Hematopoietic multipotent progenitor cell (in vitro differentiated cells): ENCODE measurements around the gene ZNF579. TPM values are rescaled to one million over a fixed set of nuclear protein-coding genes. Genes with fewer than 3 reads are reported as not detected.

Experiments
- DNase-seq, 3 donors: peaks; one replicate each; pipeline ENCODE4 v3.0.0-alpha.2; 2011 to 2015; ENCODE audit warnings: low read depth in 2 of 3, low spot score in 2 of 3
- total RNA-seq: library from RNA; depleted of rRNA; stranded (reverse); fragments of >200 nt; gene quantifications from one replicate; pipeline ENCODE4 v1.2.3, GENCODE V29; 2012

Gene ZNF579
- 7.0 TPM for total RNA-seq

GRCh38 chr19:55580628-55581144 lies at the start of gene ZNF579:
Gene ZNF579, minus strand, starts transcription at chr19:55580848. Its CDS starts 1,209 bp downstream, at chr19:55579639.
- DNase-seq: peak in 2 of 3 donors; percentile 81 to 83

GRCh38 chr19:55626350-55626749 lies 45.7 kb upstream of the ZNF579 start:
- no peak for DNase-seq

- DNase-seq: no peak
Measured at GRCh38 chr19:55625004-55625326, 44.3 kb upstream of the ZNF579 start.

GRCh38 chr19:55624109-55625003 lies 43.7 kb upstream of the ZNF579 start, which contains the start of gene ZNF784:
Gene ZNF784, minus strand, starts transcription at chr19:55624566. Its CDS starts 5 bp downstream, at chr19:55624561.
- DNase-seq: peak; percentile 92 to 98 (median 95)

- no peak for DNase-seq
Measured at GRCh38 chr19:55623561-55623960, 42.9 kb upstream of the ZNF579 start.

GRCh38 chr19:55623130-55623529 lies 42.5 kb upstream of the ZNF579 start:
- no peak for DNase-seq

DNA sequence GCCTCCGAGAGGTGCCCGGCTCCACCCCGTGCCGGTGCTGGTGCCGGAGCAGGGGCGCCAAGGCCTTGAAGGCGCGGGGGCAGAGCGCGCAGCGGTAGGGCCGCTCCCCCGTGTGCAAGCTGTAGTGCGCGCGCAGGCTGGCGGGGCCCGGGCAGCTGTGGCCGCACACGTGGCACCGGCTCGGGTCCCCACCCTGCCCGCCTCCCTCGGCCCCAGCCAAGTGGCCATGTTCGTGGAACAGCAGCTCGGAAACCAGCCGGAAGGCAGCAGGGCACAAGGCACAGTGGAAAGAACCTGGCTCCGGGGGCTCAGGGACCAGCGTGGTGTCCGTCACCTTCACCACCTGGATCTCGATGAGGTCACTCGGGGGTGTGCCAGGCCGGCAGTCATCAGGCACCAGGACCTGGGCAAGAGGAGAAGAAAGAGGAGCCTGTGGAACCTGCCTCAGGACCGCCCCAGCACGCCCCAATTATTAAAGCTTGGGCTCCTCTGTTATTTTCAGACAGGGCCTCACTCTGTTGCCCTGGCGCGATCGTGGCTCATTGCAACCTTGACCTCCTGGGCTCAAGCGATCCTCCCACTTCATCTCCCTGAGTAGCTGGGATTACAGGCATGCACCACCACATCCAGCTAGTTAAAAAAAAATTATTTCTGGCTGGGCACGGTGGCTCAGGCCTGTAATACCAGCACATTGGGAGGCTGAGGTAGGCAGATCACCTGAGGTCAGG lies 41.8 kb upstream of the ZNF579 start:
- no peak for DNase-seq

GRCh38 chr19:55621673-55622231 lies 41.1 kb upstream of the ZNF579 start:
- no peak for DNase-seq

DNA sequence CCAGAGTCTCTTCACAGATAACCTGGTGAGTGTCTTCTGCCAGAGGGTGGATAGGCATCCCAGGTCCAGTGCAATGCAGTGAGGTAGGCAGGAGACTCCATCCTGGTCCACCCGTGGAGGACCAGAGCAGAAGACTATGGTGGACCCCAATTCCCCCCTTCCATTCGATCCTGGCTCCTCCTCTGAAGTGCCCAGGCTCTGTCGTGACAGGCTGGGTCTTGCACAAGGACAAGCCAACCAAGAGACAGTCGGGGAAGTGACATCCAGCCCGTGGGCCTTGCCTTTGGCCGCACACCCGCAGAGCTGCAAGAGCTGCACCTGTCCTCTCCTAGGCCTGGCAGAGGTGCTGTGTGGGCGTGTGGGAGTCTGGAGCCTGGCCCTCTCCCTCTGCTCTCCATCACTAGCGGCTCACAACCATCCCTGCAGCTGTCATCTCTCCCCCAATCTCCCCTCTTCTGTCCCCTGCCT lies 40.6 kb upstream of the ZNF579 start:
- DNase-seq: no peak

DNA sequence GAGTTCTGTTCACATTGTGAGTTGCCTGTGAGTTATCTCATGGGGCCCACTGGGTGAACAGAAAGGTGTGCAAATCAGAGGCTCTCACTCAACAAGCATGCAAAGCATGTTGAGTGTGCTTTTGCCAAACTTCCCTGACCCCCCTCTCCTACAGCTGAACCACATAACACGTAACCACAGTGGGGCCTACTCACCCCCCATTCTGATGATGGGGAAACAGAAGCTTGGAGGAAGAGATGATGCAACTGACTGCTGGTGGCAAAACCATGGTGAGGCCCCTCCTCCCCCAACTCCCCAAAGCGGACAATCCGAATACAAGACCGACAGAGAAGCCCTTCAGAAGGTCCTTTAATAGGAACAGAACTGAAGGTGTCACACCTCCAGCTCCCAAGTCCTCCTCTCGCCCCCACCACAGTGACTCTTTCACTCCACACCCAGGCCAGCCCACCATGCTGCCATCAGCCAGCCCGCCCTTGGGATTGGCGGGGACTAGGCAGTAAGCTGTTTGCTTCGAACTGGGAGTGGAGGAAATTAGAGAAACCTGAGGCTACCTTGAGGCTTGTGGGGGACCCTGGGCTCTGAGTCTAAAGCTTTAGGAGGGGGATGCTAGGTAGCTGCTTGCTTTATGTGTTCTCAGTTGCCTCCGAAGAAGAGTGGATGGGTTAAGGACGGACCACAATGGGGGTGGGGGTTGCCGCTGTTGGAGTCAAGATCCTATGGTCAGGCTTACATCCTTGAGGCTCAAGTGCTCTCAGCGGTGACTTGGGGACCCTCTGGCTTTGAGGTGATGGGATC lies 40.0 kb upstream of the ZNF579 start:
- peak in 2 of 3 donors; percentile 67 to 85 for DNase-seq

- no peak for DNase-seq
Measured at GRCh38 chr19:55619286-55619685, 38.6 kb upstream of the ZNF579 start.

- no peak for DNase-seq
Measured at GRCh38 chr19:55618426-55618825, 37.8 kb upstream of the ZNF579 start.

GRCh38 chr19:55617426-55617825 lies 36.8 kb upstream of the ZNF579 start:
- DNase-seq: no peak

DNA sequence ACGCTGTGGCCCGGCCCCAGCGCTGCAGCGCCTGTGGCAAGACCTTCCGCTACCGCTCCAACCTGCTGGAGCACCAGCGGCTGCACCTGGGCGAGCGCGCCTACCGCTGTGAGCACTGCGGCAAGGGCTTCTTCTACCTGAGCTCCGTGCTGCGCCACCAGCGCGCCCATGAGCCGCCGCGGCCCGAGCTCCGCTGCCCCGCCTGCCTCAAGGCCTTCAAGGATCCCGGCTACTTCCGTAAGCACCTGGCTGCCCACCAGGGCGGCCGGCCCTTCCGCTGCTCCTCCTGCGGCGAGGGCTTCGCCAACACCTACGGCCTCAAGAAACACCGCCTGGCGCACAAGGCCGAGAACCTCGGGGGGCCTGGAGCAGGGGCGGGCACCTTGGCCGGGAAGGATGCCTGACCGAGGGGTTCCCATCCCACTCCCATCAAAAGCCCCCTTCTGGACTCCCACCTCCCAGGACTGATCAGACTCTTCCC lies 35.8 kb upstream of the ZNF579 start:
- no peak for DNase-seq

DNA sequence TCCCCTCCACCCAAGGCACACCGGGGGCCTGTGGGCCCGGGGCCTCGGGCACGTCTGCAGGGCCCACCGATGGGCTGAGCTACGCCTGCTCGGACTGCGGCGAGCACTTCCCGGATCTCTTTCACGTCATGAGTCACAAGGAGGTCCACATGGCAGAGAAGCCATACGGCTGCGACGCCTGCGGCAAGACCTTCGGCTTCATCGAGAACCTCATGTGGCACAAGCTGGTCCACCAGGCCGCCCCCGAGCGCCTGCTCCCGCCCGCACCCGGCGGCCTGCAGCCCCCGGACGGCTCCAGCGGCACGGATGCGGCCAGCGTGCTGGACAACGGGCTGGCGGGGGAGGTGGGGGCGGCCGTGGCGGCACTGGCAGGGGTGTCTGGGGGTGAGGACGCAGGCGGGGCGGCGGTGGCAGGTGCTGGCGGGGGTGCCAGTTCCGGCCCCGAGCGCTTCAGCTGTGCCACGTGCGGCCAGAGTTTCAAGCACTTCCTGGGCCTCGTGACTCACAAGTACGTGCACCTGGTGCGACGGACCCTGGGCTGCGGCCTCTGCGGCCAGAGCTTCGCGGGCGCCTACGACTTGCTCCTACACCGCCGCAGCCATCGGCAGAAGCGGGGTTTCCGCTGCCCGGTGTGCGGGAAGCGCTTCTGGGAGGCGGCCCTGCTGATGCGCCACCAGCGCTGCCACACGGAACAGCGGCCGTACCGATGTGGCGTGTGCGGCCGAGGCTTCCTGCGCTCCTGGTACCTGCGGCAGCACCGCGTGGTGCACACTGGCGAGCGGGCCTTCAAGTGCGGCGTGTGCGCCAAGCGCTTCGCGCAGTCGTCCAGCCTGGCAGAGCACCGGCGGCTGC lies 35.1 kb upstream of the ZNF579 start:
- no peak for DNase-seq

GRCh38 chr19:55614711-55615542 lies 34.3 kb upstream of the ZNF579 start:
- DNase-seq: no peak

- no peak for DNase-seq
Measured at GRCh38 chr19:55613930-55614710, 33.5 kb upstream of the ZNF579 start.

- no peak for DNase-seq
Measured at GRCh38 chr19:55613396-55613795, 32.7 kb upstream of the ZNF579 start.
